Keratinocyte (primary cell): ENCODE results near the gene IFT172.

Experiments used
- CTCF ChIP-seq, 3 experiments: IDR thresholded peaks in 1 of 3; conservative IDR thresholded peaks in 1 of 3; optimal IDR thresholded peaks in 1 of 3; 2 replicates in 2 of 3; 3 replicates in 1 of 3; pipeline versions ENCODE3 to v1.5.1; 2011; ENCODE audit warnings: low read length in 3 of 3, mild to moderate bottlenecking in 3 of 3, moderate library complexity in 2 of 3, control low read depth in 1 of 3, inconsistent platforms in 1 of 3; ENCODE audit not compliant: insufficient read depth in 2 of 3; ENCODE audit errors: extremely low read depth in 1 of 3
- EZH2 ChIP-seq: IDR thresholded peaks from one replicate; pipeline ENCODE4 v1.6.1; 2012; ENCODE audit warnings: inconsistent platforms, mild to moderate bottlenecking, low read length, moderate library complexity

DNA sequence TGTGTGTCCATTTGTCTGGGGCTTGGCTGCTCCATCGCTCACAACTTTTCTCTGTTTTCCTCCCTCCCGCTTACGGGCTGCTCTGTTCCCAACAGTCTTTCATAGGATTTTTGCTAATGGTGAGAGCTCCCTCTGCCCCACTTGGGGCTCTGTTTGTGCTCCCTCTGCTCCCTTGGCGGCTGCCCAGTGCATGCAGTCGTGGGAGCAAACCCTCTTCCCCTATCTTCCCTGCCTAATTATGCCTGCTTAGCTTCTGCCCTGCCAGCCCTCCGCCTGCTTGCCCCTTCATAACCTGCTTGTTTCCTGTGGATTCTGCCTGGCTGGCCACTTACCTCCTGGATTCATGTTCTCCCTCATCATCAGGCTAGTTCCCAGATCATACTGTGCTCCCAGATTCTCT, 53.9 kb downstream of the IFT172 start:
- TF ChIP-seq CTCF (optimal IDR thresholded peaks at IDR 0.05 in 1 of 3, IDR thresholded peaks at IDR 0.05 in 1 of 3, conservative IDR thresholded peaks at IDR 0.05 in 1 of 3; ENCODE audit: extremely low read depth in 1 of 3, insufficient read depth in 2 of 3, low read length in 3 of 3) (no peak), EZH2 (no peak)
